A673 (cell line): ENCODE data around the gene FUZ.

ENCODE experiments used
- EZH2 ChIP-seq: fragments of 200-600 bp; sonication (generic); IDR thresholded peaks from 2 replicates; pipeline ENCODE4 v1.6.1; 2017; ENCODE audit warnings: borderline replicate concordance, low read depth, mild to moderate bottlenecking, mixed read lengths, antibody characterized with exemption, low read length; ENCODE audit not compliant: poor library complexity, severe bottlenecking
- TF ChIP-seq, protein P1 (sequence below): fragments of 300-800, 200-600 bp; sonication (generic); conservative IDR thresholded peaks from 2 replicates; pipeline ENCODE4 v1.5.1; 2017; ENCODE audit warnings: low read depth, mild to moderate bottlenecking, antibody characterized with exemption, low read length, moderate library complexity, mixed read lengths

DNA sequence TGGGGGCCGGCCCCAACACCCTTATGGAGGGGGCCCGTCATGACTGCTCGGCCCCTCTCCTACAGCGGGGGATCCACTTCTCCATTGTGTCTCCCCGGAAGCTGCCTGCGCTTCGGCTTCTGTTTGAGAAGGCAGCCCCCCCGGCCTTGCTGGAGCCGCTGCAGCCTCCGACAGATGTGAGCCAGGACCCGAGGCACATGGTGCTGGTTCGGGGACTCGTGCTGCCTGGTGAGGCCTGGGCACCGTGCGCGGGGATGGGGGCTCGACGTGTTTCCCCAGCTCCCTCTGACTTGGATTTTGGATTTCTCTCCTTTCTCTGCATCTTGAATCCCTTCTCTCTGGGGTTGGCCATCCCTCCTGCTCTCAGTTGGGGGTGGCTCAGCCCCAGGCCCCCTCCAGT lies 16.6 kb upstream of the FUZ start:
- TF ChIP-seq, protein P1, sequence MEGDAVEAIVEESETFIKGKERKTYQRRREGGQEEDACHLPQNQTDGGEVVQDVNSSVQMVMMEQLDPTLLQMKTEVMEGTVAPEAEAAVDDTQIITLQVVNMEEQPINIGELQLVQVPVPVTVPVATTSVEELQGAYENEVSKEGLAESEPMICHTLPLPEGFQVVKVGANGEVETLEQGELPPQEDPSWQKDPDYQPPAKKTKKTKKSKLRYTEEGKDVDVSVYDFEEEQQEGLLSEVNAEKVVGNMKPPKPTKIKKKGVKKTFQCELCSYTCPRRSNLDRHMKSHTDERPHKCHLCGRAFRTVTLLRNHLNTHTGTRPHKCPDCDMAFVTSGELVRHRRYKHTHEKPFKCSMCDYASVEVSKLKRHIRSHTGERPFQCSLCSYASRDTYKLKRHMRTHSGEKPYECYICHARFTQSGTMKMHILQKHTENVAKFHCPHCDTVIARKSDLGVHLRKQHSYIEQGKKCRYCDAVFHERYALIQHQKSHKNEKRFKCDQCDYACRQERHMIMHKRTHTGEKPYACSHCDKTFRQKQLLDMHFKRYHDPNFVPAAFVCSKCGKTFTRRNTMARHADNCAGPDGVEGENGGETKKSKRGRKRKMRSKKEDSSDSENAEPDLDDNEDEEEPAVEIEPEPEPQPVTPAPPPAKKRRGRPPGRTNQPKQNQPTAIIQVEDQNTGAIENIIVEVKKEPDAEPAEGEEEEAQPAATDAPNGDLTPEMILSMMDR = no peak
- TF ChIP-seq EZH2 = no peak
